NCI-H774 (cell line): ENCODE data around the gene COP1.
A peak's percentile ranks its signal among the peaks of the same experiment; 100 is the strongest.
"Not testable (repeated sequence)": the region's sequence is repeated elsewhere in the genome, so short reads cannot be mapped to it uniquely, and the experiment has no call there.

ENCODE experiments used
- DNase-seq: peaks from one replicate; lab custom pipeline; 2025; lab: John Stamatoyannopoulos, UW

COP1 gene

GRCh38 chr1:176122282-176122681 lies 84.8 kb downstream of the COP1 start:
- DNase-seq: no peak

DNA sequence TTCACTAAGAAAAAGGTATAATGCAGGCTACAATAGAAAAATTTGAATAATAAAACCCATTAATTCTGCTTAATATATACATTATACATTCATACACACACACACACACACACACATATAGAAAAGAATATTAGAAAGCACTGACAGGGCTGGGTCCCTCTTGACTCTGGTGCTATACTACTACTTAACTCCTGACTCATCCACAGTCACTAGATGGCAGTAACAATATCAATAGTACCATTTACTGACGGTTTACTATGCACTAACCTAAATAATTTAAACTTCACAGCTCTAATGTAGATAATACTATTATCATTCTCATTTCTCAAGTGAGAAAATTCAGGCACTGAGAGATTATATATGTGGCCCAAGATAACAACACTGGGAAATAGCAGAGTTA lies 87.5 kb downstream of the COP1 start:
- no peak for DNase-seq

DNA sequence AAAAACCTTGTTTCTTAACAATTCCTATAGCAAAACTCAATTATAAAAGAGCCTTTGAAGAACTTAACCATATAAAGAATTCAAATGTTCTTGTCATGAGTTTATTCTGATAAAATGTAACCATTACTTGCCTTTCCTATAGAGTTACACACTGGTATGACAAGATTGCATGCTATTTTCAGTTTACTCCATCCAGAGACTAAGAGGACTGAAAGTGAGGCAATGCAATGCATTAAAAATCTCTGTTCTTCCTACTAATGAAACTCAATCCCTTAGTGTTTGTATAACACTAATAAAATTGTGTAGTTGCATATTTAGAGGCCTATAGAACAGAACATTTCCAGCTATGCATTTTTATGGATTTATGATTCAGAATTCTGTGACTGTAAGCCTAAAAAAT lies 88.1 kb downstream of the COP1 start:
- no peak for DNase-seq

- DNase-seq: no peak
Measured at GRCh38 chr1:176111835-176112234, 95.3 kb downstream of the COP1 start.

GRCh38 chr1:176110203-176110602 lies 96.9 kb downstream of the COP1 start:
- DNase-seq: no peak

DNA sequence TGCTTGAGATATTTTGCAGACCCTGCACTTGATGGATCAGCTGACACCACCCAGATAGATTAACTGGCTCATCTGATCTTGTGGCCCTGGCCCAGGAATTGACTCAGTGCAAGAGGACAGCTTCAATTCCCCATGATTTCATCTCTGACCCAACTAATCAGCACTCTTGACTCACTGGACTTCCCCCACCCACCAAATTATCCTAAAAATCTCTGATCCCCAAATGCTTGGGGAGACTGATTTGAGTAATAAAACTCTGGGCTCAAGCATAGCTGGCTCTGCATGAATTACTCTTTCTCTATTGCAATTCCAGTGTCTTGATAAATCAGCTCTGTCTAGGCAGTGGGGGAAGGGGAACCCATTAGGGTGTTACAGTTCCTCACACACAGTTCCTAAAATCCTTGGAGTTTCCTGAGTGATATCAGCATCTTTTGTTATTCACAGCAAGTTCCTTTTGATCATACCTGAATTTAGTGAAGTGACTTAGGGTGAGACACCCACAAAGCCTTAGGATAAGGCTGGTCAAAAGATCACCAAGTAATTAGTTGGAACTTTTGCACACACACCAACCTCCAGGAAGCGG lies 104.2 kb downstream of the COP1 start:
- no peak for DNase-seq

DNA sequence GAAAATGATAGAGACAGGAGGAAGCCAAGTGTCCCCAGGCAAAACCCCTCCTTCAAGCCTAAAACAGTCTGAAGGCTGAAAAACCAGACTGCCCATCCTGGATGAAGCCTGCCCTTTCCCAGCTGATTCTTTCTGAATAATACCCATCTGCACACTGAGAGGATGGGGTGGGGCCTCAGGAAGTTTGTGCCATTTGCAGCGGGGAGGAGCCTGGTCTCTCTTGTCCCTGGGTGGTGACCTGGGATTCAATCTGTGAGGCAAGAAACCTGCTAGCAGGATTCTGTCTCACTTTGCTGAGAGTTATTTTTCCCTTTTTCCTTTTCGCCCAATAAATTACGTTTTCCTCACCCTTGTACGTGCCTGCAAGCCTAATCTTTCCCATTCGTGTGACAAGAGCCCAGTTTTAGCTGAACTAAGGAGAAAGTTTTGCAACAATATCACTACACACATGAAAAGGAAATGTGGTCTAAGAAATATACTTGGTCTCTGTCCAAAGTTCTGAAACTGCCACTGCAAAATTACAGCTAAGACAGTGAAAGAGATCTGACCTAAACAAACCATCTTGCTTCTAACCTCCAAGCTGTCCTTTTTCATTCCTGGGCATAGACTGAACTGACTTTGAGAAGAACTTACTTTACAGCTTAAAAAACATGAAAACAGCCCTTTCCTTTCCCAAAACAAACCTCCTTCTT lies 105.0 kb downstream of the COP1 start:
- no peak for DNase-seq

DNA sequence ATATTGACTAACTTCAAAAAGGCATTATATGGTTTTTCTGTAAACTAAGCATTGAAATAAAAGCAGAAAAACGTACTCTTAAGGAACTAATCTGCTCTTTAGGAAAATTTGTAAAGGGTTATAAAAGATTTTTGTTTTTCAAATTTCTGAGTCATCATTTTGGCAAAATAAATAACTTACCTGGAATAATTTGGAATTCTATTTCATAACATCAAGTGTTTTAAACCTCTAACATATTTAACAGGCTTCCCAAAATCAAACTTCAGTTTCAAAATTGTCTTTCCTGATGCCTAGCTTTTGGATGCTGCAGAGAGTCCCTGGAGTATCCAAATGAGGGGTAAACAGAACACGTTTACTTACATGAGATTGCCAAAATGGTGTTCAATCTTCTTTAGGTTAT lies 108.5 kb downstream of the COP1 start:
- no peak for DNase-seq

DNA sequence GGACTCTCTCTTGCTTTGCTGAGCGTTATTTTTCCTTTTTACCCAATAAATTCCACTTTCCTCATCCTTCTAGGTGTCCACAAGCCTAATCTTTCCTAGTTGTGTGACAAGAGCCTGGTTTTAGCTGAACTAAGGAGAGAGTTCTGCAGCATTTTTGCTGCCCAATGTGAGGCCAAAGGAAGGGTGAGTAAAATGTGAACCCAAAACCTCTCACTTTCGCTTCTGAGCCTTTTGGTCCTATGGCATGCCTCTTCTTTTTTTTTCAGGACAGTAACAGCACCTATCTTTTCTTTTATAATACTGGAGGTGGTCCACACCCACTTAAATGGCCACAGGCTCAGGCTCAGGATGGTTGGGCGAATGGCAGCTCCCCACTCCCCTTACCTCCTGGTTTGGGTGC lies 111.1 kb downstream of the COP1 start:
- no peak for DNase-seq

- DNase-seq: no peak
Measured at GRCh38 chr1:176090766-176091165, 116.3 kb downstream of the COP1 start.

GRCh38 chr1:176087746-176088145 lies 119.3 kb downstream of the COP1 start:
- DNase-seq: not testable (repeated sequence)

- DNase-seq: peak; percentile 14
Measured at GRCh38 chr1:176073524-176074157, 133.4 kb downstream of the COP1 start.

GRCh38 chr1:176068901-176069300 lies 138.2 kb downstream of the COP1 start:
- DNase-seq: no peak

- DNase-seq: no peak
Measured at GRCh38 chr1:176068256-176068655, 138.8 kb downstream of the COP1 start.

GRCh38 chr1:176066709-176067108 lies 140.4 kb downstream of the COP1 start:
- DNase-seq: no peak

GRCh38 chr1:176058686-176059085 lies 148.4 kb downstream of the COP1 start:
- no peak for DNase-seq

DNA sequence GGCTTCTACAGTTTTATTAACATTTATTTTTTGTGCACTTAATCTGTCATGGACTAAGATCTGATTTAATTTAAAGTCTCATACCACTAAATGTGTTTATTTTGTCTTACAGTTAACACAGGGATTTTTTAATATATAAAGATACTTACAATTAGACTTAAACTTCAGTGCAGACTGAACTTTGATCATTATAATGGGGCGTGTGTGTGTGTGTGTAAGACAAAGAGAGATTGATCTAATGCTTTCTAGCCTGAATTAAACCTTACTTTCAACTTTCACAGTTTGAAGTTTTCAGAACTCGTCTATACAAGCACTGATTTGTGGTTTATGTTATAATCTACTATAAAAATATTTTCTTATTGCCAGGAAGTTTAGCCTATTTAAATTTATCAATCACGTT lies 150.8 kb downstream of the COP1 start:
- DNase-seq: no peak

GRCh38 chr1:176055398-176055797 lies 151.7 kb downstream of the COP1 start:
- no peak for DNase-seq

DNA sequence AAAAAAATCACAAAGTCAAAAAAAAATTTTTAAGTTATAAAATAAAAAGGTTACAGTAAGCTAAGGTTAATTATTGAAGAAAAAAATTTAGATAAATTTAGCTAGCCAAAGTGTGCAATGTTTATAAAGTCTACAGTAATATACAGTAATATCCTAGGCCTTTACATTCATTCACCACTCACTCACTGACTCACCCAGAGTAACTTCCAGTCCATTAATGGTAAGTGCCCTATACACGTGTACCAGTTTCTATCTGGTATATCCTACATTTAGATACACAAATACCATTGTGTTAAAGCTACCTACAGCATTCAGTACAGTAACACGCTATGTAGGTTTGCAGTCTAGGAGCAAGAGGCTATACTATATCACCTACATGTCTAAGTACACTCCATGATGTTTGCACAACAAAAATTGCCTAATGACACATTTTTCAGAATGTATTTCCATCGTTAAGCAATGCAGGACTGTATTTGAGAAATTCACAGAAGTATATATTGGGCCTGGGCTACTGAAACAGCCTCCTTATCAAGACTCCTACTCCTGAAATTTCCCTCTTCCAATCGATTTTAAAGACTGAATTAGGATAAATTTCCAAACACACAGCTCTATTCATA lies 155.1 kb downstream of the COP1 start:
- DNase-seq: no peak

DNA sequence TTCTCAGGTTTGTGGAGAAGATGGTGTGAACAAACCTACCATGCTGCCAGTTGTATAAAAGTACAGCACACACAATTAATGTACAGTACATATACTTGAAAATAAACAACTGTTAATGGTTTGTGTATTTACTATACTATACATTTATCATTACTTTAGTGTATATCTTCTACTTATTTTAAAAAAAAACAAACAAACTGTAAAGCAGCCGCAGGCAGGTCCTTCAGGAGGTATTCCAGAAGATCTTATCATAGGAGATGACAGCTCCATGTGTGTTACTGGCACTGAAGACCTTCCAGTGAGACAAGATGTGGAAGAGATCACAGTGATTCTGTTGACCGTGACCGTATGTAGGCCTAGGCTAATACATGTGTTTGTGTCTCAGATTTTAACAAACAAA lies 155.7 kb downstream of the COP1 start:
- no peak for DNase-seq

DNA sequence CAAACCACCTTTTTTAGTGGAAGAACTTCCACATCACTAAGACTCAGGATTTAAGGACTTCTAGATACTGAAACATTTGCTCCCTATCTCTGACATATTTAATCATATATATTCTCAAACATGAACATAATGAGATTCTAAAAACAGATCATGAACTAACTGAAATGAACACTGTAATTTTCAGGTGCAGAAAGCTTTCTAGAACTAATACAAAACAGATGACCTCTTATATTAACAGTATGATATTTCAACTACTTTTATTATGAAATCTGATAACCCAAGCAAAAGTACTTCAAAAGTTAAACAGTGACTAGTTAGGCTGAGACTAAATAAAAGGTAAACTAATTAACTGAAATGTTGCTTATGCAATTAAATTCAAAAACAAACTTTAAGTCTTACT lies 157.5 kb downstream of the COP1 start:
- no peak for DNase-seq

DNA sequence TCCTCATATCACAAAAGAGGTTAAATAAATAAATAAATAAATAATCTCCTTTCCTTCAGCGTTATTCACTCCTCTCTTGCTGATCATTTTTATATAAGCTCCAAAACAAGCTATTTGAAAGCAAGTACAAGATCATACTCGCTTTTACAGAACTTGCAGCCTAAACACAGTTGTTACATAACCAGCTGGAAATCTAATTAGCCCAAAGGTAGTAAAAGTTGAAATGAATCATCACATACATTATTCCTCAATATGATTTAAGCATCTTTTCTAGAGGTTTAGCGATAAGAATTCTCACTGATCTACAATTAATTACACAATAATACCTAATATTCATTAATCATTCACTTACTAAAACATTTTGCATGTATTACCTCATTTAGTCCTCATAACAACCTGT lies 160.2 kb downstream of the COP1 start:
- no peak for DNase-seq

DNA sequence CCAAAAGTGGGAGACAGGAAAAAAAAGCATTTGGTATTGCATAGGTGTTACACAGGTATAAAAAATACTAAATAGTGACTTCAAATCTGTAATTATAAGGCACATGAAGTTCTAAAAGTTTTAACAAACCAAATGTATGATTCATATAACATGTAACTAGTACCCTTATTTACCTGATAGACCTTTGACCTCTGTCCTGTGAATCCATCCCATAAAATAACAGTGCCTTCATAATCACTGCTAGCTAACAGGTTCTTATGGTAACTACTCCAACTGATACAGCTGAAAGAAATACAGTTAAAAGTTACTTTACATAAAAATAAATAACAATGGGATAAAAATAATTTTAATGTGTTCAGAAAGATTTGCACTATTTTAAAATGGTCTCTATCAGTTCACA lies 163.5 kb downstream of the COP1 start:
- no peak for DNase-seq
